Body of pancreas (tissue), 4 donors: Measurements from ENCODE around the gene PDE4D.

Source experiments
- POLR2A ChIP-seq, 3 donors: fragments of 450-650 bp; IDR thresholded peaks; one replicate each; pipeline ENCODE4 v1.6.1; 2016; ENCODE audit warnings: antibody characterized with exemption in 3 of 3, mild to moderate bottlenecking in 2 of 3
- TF ChIP-seq, protein P1 (sequence below), 7 experiments: fragments of 450-650 bp in 4 of 7; fragments of 200-600 bp in 3 of 7; sonication (generic) in 3 of 7; IDR thresholded peaks; one replicate each; pipeline ENCODE4 v1.5.1; 2016 to 2019; ENCODE audit warnings: antibody characterized with exemption in 7 of 7

DNA sequence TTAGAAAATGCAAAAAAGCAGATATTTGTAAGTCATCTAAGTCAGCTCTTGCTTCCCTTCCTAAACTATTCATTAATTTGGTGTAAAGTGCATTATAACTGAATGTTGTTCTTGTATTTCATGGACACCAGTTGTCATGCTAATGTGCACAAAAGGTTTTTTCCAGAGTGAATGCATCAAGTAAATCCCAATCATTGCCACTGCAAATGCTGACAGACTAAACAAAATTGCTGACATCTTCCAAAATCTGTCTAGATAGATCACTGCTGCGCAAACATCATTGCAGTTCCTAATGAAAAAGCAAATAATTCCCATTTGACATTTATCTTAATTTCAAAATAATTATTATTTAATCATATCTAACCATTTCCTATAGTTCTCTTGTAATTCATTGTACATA lies 161.7 kb downstream of the PDE4D start:
- TF ChIP-seq POLR2A (IDR thresholded peaks at IDR 0.05): no peak
- TF ChIP-seq, protein P1, sequence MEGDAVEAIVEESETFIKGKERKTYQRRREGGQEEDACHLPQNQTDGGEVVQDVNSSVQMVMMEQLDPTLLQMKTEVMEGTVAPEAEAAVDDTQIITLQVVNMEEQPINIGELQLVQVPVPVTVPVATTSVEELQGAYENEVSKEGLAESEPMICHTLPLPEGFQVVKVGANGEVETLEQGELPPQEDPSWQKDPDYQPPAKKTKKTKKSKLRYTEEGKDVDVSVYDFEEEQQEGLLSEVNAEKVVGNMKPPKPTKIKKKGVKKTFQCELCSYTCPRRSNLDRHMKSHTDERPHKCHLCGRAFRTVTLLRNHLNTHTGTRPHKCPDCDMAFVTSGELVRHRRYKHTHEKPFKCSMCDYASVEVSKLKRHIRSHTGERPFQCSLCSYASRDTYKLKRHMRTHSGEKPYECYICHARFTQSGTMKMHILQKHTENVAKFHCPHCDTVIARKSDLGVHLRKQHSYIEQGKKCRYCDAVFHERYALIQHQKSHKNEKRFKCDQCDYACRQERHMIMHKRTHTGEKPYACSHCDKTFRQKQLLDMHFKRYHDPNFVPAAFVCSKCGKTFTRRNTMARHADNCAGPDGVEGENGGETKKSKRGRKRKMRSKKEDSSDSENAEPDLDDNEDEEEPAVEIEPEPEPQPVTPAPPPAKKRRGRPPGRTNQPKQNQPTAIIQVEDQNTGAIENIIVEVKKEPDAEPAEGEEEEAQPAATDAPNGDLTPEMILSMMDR (IDR thresholded peaks at IDR 0.05): no peak
